Stimulated activated CD8-positive, alpha-beta memory T cell treated with anti-CD3 and anti-CD28 coated beads, Interleukin-15, amount 100 ng/mL, for 24 hours (primary cell): ENCODE data around the gene THSD4.
"Not testable (repeated sequence)": the region's sequence is repeated elsewhere in the genome, so short reads cannot be mapped to it uniquely, and the experiment has no call there.

ENCODE experiments used
- DNase-seq: peaks from one replicate; pipeline ENCODE4 v3.0.0-alpha.2; 2020; ENCODE audit warnings: low read depth

THSD4 gene

GRCh38 chr15:71294911-71295602 is 179.8 kb downstream of the THSD4 start:
- DNase-seq, result no peak

DNA sequence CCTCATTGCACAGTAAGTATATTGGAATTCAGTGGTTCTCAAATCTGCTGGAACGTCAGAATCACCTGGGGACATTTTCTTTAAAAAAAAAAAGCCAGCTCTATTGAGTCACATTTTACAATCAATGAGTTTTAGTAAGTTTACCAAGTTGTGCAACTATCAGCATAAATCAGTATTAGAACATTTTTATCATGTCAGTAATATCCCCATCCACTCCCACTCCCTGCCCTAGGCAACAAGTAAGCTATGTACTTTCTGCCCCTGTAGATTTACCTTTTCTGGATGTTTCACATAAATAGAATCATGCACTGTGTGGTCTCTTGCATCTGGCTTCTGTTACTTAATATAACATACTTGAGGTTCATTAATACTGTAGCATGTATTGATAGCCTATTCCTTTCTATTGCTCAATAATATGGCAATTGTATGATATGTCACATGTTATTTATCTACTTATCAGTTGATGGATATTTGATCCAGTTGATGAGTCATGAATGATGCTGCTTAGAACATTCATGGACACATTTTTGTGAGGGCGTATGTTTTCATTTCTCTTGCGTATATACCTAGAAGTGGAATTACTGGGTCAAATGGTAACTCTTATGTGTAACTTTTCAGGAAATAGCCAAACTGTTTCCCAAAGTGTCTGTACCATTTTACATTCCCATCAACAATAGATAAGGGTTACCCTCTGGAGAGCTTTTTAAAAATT is 180.5 kb downstream of the THSD4 start:
- DNase-seq, result no peak

GRCh38 chr15:71296315-71296679 is 181.0 kb downstream of the THSD4 start:
- no peak for DNase-seq

- no peak for DNase-seq
Measured at GRCh38 chr15:71301958-71302621, 186.8 kb downstream of the THSD4 start.

DNA sequence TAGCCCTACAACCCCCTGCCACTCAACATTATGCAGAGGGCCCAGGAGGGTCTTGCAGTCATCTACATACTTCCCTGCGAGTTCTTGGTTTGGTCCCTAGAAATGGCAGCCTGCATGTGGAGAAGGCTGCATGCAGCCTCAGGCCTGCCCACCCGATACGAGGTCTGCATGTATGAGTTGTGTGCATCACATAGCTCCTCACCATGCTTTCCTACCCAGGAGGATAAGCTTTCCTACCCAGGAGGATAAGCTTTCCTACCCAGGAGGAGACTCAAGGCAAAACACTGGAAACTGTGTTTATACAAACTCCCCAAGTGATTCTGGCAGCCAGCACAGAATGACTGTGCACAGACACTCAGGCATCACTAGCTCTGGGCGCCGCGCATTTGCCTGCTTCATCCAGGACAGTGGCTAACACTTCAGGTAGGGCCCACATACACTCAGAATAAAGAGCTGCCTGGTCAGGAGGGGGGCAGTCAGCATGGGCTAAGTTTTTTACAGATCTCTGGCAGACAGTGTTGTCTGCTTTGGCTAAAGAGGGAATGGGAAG is 187.7 kb downstream of the THSD4 start:
- DNase-seq, result no peak

DNA sequence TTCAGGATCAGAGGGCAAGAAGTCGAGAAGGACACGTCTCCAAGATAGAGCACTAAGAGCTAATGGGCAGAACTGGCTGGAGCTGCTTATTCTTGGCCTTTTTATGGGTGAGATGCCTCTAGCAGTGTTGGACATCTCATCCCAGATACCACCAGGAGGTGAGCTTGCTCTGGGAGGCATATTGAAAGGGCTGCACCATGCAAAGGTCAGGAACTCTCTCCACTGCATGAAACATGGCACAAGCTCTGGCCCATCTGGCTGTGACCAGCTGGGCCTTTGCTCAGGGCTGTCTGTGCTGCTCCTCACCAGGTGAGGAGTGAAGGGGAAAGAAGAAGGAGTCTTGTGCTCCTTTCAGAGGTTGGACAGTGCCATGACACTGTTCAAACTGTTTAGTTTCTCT is 188.7 kb downstream of the THSD4 start:
- no peak for DNase-seq

GRCh38 chr15:71304681-71305080 is 189.4 kb downstream of the THSD4 start:
- DNase-seq, result no peak

- no peak for DNase-seq
Measured at GRCh38 chr15:71306538-71306937, 191.3 kb downstream of the THSD4 start.

- DNase-seq, result no peak
Measured at GRCh38 chr15:71312194-71312708, 197.0 kb downstream of the THSD4 start.

GRCh38 chr15:71312731-71313460 is 197.6 kb downstream of the THSD4 start:
- no peak for DNase-seq

- no peak for DNase-seq
Measured at GRCh38 chr15:71313806-71314205, 198.5 kb downstream of the THSD4 start.

GRCh38 chr15:71314956-71315537 is 199.8 kb downstream of the THSD4 start:
- DNase-seq, result no peak

- no peak for DNase-seq
Measured at GRCh38 chr15:71316911-71317310, 201.6 kb downstream of the THSD4 start.

- DNase-seq, result not testable (repeated sequence)
Measured at GRCh38 chr15:71319424-71319823, 204.2 kb downstream of the THSD4 start.

GRCh38 chr15:71319935-71320334 is 204.7 kb downstream of the THSD4 start:
- DNase-seq, result no peak

- DNase-seq, result no peak
Measured at GRCh38 chr15:71323082-71323481, 207.8 kb downstream of the THSD4 start.

GRCh38 chr15:71323584-71323983 is 208.3 kb downstream of the THSD4 start:
- no peak for DNase-seq

- DNase-seq, result no peak
Measured at GRCh38 chr15:71325481-71325880, 210.2 kb downstream of the THSD4 start.

GRCh38 chr15:71328453-71328852 is 213.2 kb downstream of the THSD4 start:
- no peak for DNase-seq

GRCh38 chr15:71329041-71329440 is 213.8 kb downstream of the THSD4 start:
- DNase-seq, result no peak

DNA sequence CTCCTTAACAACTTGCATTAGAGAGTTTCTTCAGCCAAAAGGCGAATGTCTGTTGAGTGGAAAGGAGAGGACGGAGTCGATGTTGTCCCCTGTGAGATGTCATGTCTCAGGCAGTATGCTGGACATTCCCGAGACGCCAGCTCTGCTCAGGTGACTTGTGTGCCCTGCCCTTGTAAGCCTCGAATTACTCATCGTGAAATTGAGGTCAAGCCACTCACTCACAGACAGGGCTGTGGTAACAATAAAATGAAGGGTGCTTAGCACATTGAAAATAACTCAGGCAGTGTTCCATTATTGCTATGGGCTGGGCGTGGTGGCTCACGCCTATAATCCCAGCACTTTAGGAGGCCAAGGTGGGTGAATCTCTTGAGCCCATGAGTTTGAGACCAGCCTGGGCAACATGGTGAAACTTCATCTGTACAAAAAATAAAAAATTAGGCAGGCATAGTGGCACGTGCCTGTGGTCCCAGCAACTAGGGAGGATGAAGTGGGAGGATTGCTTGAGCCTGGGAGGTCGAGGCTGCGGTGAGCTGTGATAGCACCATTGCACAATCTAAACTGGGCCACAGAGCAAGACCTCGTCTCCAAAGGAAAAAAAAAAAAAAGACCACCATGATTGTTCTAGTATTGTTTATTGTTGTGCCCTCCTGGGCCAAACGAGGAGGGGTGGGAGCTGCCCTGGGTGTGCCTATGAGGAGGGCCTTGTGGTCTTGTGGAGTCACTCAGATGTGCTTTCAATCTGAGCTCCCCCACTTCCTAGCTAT is 214.4 kb downstream of the THSD4 start:
- DNase-seq, result no peak
